ENCODE results near the gene NEDD4L.

- TF ChIP-seq CTCF (IDR thresholded peaks at IDR 0.05), result no peak
- no peak for TF ChIP-seq EZH2 (IDR thresholded peaks at IDR 0.05; ENCODE audit: borderline replicate concordance, insufficient read depth, low read depth, low read length, poor library complexity, severe bottlenecking)
Observed at GRCh38 chr18:58409802-58410445, 365.9 kb downstream of the NEDD4L start.

Data from B cell (primary cell).